22Rv1 (cell line): Measurements from ENCODE around the gene ZNF516.

ENCODE experiments used
- H3K27ac ChIP-seq: fragments of 450-650 bp; 2 replicates; pipeline ENCODE4 v1.5.1; 2017
- CTCF ChIP-seq: fragments of 450-650 bp; IDR thresholded peaks from 2 replicates; pipeline ENCODE4 v1.5.1; 2017; ENCODE audit warnings: mild to moderate bottlenecking
- ZFX ChIP-seq: fragments of 450-650 bp; IDR thresholded peaks from 2 replicates; pipeline ENCODE4 v1.6.1; 2017; ENCODE audit warnings: antibody characterized with exemption, borderline replicate concordance

The ZNF516 gene

GRCh38 chr18:76376225-76376624 is 118.8 kb downstream of the ZNF516 start:
- no peak for TF ChIP-seq ZFX
- no peak for TF ChIP-seq CTCF
- H3K27ac ChIP-seq: no peak overlapping the region

- H3K27ac ChIP-seq: no peak overlapping the region
Measured at GRCh38 chr18:76374330-76375281, 120.4 kb downstream of the ZNF516 start.

GRCh38 chr18:76373297-76373696 is 121.7 kb downstream of the ZNF516 start:
- H3K27ac ChIP-seq: no peak overlapping the region
- no peak for TF ChIP-seq ZFX
- TF ChIP-seq CTCF: no peak

More at GRCh38 chr18:76374330-76375281, 120.4 kb downstream of the ZNF516 start:
- TF ChIP-seq ZFX (no peak), CTCF (no peak)

- H3K27ac ChIP-seq: no peak overlapping the region
- TF ChIP-seq ZFX (no peak), CTCF (no peak)
Measured at GRCh38 chr18:76371301-76372203, 123.5 kb downstream of the ZNF516 start.

- TF ChIP-seq CTCF: no peak
- TF ChIP-seq ZFX: no peak
- no peak overlapping the region for H3K27ac ChIP-seq
Measured at GRCh38 chr18:76370686-76371085, 124.4 kb downstream of the ZNF516 start.

- no peak for TF ChIP-seq ZFX
- TF ChIP-seq CTCF: no peak
Measured at GRCh38 chr18:76370201-76370600, 124.8 kb downstream of the ZNF516 start.

More at GRCh38 chr18:76370201-76370600, 124.8 kb downstream of the ZNF516 start:
- H3K27ac ChIP-seq: no peak overlapping the region
